ENCODE measurements around the gene TOM1L2. TPM values are rescaled to one million over a fixed set of nuclear protein-coding genes. Genes with fewer than 3 reads are reported as not detected.

The TOM1L2 gene
- total RNA-seq, 1 experiment from 2014 or later = 35.5 TPM

DNA sequence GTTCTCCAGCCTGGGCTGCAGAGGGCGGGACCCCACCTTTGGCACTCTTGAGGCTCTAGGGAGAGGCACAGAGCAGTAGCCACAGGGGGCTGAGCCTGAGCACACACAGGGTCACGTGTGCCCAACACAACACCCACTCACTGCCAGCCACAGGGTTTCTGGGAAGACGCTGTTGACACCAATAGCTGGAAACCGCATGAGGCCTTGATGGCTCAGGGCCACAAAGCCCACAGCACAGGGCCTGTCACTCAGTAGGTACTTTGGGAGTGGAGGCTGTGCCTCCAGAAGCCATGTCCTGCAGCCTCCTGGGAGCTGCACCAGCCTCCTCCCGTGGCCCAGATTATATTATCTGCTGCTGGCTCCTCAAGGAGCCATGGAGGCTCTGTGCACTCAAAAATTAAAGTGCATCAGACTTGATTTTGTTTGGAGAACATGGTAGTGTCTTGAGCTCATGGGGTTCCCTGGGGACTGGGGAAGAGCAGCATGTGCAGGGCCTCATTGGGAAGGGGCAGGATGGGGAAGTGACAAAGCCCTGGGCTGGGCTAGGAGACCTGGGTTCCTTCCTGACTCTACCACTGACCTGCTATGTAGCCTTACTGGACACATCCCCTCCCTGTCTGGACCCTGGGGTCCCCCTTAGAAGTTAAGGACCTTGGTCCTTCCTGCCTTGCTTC is 122.9 kb downstream of the TOM1L2 start:
- Mint-ChIP-seq H3K27ac (ENCODE audit: unreplicated experiment) (no peak overlapping the region), H3K4me1 (ENCODE audit: low read depth, unreplicated experiment) (no peaks in the 10 kb centered on the region), H3K9me3 (ENCODE audit: unreplicated experiment) (no peaks in the 10 kb centered on the region), H3K36me3 (ENCODE audit: insufficient read depth, unreplicated experiment) (peaks cover 7% of the 10 kb centered on the region), H3K27me3 (ENCODE audit: insufficient read depth, unreplicated experiment) (no peaks in the 10 kb centered on the region), H3K4me3 (ENCODE audit: unreplicated experiment) (no peak overlapping the region)
- Histone ChIP-seq H3K4me1 (0 out of 2 replicates have a peak, but pooled peaks cover 3% of the 10 kb centered on the region), H3K9me3 (no peaks in the 10 kb centered on the region), H3K36me3 (ENCODE audit: control insufficient read depth, insufficient read depth, low read length) (no peaks in the 10 kb centered on the region), H3K4me3 (ENCODE audit: low read depth, low read length) (no peak overlapping the region), H3K27me3 (replicated peaks; ENCODE audit: control insufficient read depth, insufficient read depth, low read length) (no peaks in the 10 kb centered on the region)
- intact Hi-C loops (cut with micrococcal nuclease; ENCODE audit: unreplicated experiment) = no loop called here
- no peak for DNase-seq
- CTCF ChIA-PET = interaction anchor here (0.8 kb wide), 1 partner anchor 70 kb away, joined by 3 read pairs; no protein-coding TSS in a partner anchor
- TF ChIP-seq, protein P1, sequence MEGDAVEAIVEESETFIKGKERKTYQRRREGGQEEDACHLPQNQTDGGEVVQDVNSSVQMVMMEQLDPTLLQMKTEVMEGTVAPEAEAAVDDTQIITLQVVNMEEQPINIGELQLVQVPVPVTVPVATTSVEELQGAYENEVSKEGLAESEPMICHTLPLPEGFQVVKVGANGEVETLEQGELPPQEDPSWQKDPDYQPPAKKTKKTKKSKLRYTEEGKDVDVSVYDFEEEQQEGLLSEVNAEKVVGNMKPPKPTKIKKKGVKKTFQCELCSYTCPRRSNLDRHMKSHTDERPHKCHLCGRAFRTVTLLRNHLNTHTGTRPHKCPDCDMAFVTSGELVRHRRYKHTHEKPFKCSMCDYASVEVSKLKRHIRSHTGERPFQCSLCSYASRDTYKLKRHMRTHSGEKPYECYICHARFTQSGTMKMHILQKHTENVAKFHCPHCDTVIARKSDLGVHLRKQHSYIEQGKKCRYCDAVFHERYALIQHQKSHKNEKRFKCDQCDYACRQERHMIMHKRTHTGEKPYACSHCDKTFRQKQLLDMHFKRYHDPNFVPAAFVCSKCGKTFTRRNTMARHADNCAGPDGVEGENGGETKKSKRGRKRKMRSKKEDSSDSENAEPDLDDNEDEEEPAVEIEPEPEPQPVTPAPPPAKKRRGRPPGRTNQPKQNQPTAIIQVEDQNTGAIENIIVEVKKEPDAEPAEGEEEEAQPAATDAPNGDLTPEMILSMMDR (IDR thresholded peaks at IDR 0.05; ENCODE audit: insufficient read depth in 1 of 2, low read depth in 1 of 2, low read length in 1 of 2, severe bottlenecking in 1 of 2, unreplicated experiment in 1 of 2) = no peak
- no TSS peak for BruUV-seq (replicated peaks)
- POLR2A ChIA-PET = no interaction called here

DNA sequence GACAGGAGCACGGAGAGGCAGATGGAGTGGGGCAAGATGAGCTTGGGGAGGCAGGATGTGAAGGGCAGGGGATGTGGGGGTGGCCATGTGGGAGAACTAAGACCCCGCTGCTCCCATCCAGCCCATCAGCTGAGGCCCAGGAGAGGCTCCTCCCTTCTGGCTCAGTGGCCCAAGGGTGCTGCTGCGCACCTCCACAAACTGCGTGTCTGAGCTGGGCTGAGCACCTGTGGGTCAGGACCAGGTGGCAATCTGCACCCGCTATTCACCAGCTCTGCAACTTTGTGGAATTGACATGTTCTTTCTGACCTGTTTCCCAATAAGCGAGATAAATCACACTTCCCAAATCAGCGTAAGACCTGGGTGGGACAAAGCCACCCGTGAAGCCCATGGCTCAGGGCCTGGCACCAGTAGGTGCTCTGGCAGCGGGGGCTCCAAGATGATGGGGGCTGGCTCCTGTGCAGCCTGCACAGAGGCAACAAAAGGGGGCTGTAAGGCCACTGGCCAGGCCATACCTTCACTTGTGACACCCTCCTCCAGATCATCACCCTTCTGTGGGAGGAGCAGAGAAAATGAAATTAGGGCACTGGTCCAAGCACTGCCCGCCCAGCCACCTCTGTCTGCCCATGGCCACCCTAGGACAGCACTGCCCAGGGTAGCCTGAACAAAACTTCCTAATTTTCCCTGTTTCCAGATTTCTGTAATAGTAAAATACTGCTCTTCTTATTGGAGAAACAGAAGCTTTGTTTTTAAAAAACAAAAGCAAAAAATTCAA is 123.7 kb downstream of the TOM1L2 start:
- Mint-ChIP-seq H3K9me3 (ENCODE audit: unreplicated experiment) (no peaks in the 10 kb centered on the region), H3K27ac (ENCODE audit: unreplicated experiment) (no peak overlapping the region), H3K4me1 (ENCODE audit: low read depth, unreplicated experiment) (no peaks in the 10 kb centered on the region), H3K4me3 (ENCODE audit: unreplicated experiment) (no peak overlapping the region), H3K36me3 (ENCODE audit: insufficient read depth, unreplicated experiment) (peaks cover 7% of the 10 kb centered on the region), H3K27me3 (ENCODE audit: insufficient read depth, unreplicated experiment) (no peaks in the 10 kb centered on the region)
- Histone ChIP-seq H3K4me1 (no peaks in the 10 kb centered on the region), H3K9me3 (no peaks in the 10 kb centered on the region), H3K36me3 (ENCODE audit: control insufficient read depth, insufficient read depth, low read length) (no peaks in the 10 kb centered on the region), H3K27me3 (replicated peaks; ENCODE audit: control insufficient read depth, insufficient read depth, low read length) (no peaks in the 10 kb centered on the region), H3K4me3 (ENCODE audit: low read depth, low read length) (no peak overlapping the region)
- intact Hi-C loops (cut with micrococcal nuclease; ENCODE audit: unreplicated experiment) = no loop called here
- CTCF ChIA-PET = no interaction called here
- TF ChIP-seq, protein P1 (IDR thresholded peaks at IDR 0.05; ENCODE audit: insufficient read depth in 1 of 2, low read depth in 1 of 2, low read length in 1 of 2, severe bottlenecking in 1 of 2, unreplicated experiment in 1 of 2) = no peak
- POLR2A ChIA-PET = no interaction called here
- DNase-seq = no peak
- no TSS peak for BruUV-seq (replicated peaks)

DNA sequence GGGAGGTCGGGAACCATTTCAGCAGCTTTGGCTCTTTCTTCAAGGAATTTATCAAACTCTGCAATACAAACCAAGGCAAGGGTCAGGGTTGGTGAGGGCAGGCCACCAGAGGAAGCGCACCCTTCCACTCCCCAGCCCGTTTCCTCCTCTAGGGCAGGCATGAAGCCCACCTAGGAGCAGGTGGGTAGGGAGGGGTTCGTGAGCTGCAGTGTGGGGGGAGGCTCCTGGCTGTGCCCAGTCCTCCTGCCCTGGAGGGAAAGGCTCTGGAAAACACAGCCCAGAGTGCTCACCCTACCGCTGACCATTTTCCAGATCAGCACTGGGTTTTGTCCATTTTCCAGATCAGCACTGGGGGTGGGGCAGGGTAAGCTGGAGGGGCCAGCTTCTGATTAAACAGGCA is 124.5 kb downstream of the TOM1L2 start:
- intact Hi-C loops (cut with micrococcal nuclease; ENCODE audit: unreplicated experiment) = no loop called here
- no peaks in the 10 kb centered on the region for H3K9me3 ChIP-seq
- no peak for DNase-seq
- no TSS peak for BruUV-seq (replicated peaks)
- ChIA-PET CTCF (no interaction called here), POLR2A (no interaction called here)
- H3K27me3 ChIP-seq (replicated peaks; ENCODE audit: control insufficient read depth, insufficient read depth, low read length) = no peaks in the 10 kb centered on the region
- H3K4me3 ChIP-seq (ENCODE audit: low read depth, low read length) = no peak overlapping the region
- Mint-ChIP-seq H3K27me3 (ENCODE audit: insufficient read depth, unreplicated experiment) (no peaks in the 10 kb centered on the region), H3K9me3 (ENCODE audit: unreplicated experiment) (no peaks in the 10 kb centered on the region), H3K27ac (ENCODE audit: unreplicated experiment) (no peak overlapping the region), H3K4me3 (ENCODE audit: unreplicated experiment) (no peak overlapping the region), H3K4me1 (ENCODE audit: low read depth, unreplicated experiment) (no peaks in the 10 kb centered on the region), H3K36me3 (ENCODE audit: insufficient read depth, unreplicated experiment) (peaks cover 10% of the 10 kb centered on the region)
- TF ChIP-seq, protein P1 (IDR thresholded peaks at IDR 0.05; ENCODE audit: insufficient read depth in 1 of 2, low read depth in 1 of 2, low read length in 1 of 2, severe bottlenecking in 1 of 2, unreplicated experiment in 1 of 2) = no peak
- H3K36me3 ChIP-seq (ENCODE audit: control insufficient read depth, insufficient read depth, low read length) = no peaks in the 10 kb centered on the region
- H3K4me1 ChIP-seq = no peaks in the 10 kb centered on the region
